ENCODE measurements around the gene ISOC1.

The ISOC1 gene

DNA sequence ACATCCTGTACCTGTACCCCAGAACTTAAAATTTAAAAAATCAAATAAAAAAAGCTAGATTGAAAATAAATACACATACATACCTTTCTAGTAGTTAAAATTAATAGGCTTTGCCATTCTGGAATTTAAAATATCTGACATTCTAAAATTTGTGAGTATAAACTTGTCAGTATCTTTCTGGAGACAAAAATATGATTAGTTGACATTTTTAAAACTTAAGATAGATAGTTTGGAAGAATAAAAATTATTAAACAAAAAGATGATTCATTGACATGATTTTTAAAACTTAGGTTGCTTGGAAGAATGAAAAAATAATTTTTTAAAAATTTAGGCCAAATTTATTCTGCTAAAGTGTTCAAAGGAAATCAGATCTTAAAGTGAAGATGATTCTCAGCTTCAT lies 43.1 kb downstream of the ISOC1 start:
- no peak for FAIRE-seq

DNA sequence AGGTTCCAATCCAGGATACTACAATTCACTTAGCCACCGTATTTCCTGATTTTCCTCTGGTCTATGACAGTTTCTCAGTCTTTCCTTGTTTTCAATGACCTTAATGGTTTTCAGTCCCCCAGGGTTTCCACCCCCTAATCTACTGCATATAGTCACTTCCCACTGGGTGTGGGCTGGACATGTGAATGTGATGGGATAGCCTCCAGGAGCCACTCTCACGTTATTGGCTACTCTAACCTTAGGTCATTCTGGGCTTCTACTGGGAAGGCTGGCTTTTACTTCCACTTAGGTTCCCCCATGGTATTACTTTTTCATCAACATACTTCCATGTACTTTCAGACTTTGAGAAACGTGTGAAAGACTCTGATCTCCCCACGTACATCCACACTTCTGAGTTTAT lies 46.5 kb downstream of the ISOC1 start:
- FAIRE-seq, result no peak

DNA sequence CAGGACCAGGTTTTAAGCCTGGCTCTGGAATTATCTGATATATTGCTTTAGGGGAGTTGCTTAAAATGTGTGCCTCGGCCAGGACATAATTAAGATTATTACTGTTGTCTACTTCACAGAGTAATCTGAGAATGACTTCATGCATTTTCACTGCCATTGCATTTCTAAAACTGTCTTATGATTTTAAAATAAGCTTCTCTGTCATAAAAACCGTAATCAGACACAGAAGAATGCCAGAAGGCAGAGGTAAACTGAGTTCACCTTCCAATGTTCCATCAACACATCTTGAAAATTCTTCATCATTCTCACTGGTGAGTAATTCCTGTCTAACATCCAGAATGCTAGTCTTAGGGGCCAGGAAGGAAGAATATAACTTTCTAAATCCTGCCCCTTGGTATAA lies 47.1 kb downstream of the ISOC1 start:
- FAIRE-seq, result no peak

DNA sequence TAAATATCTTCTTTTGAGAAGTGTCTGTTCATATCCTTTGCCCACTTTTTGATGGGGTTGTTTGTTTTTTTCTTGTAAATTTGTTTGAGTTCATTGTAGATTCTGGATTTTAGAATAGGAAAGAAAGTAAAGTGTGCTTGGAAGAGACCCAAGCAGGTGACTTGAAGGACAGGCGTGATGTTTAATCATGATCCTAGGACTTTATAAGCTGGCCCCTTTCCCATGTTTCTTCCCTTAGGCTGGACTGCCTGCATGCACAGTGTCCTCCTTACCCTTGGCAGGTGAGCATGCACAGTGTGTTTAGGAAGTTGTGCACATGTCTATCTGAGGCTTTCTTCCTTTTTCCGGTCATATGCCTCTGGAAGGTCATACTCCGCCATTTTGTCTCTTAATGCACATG lies 61.3 kb downstream of the ISOC1 start:
- FAIRE-seq, result no peak

DNA sequence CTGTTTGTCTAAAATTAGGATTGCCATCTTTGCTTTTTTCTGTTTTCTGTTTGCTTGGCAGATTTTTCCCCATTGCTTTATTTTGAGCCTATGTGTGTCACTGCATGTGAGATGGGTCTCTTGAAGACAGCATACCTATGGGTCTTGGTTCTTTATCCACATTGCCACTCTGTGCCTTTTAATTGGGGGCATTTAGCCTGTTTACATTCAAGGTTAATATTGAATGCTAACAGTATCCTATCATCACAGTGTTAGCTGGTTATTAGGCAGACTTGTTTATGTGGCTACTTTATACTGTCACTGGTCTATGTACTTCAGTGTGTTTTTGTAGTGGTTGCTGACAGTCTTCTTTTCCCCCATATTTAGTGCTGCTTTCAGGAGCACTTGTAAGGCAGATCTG lies 67.3 kb downstream of the ISOC1 start:
- FAIRE-seq, result no peak
